Natural killer cell (primary cell): Measurements from ENCODE around the gene REX1BD. TPM values are rescaled to one million over a fixed set of nuclear protein-coding genes. Genes with fewer than 3 reads are reported as not detected.

Experiments used
- ATAC-seq, 3 donors: fragments of 150-1000 bp in 2 of 3; fragments of 200-7000 bp in 1 of 3; cut with Tn5 transposase; 1 replicate in 1 of 3; 2 replicates in 2 of 3; pipeline ENCODE4 v1.10.0; 2021; ENCODE audit warnings: mild to moderate bottlenecking in 2 of 3, moderate library complexity in 2 of 3
- DNase-seq, 2 donors: peaks; one replicate each; pipeline versions ENCODE4 v3.0.0 to v3.0.0-alpha.2; 2013 to 2021; ENCODE audit warnings: mixed read lengths in 1 of 2
- H3K27ac ChIP-seq: one replicate; pipeline ENCODE4 v1.5.1; 2013; ENCODE audit warnings: mild to moderate bottlenecking, low read length
- H3K27me3 ChIP-seq: one replicate; pipeline ENCODE4 v1.6.1; 2013; ENCODE audit warnings: low read length; ENCODE audit not compliant: control insufficient read depth, insufficient read depth
- H3K36me3 ChIP-seq: one replicate; pipeline ENCODE4 v1.6.1; 2013; ENCODE audit warnings: low read length; ENCODE audit not compliant: control insufficient read depth, insufficient read depth
- H3K4me1 ChIP-seq: one replicate; pipeline ENCODE4 v1.6.1; 2013; ENCODE audit warnings: low read length; ENCODE audit not compliant: control insufficient read depth, insufficient read depth
- H3K4me3 ChIP-seq: one replicate; pipeline ENCODE4 v1.5.1; 2013; ENCODE audit warnings: low read length
- H3K9me3 ChIP-seq: one replicate; pipeline ENCODE4 v1.6.1; 2013; ENCODE audit warnings: low read length; ENCODE audit not compliant: control insufficient read depth, insufficient read depth
- H3K27ac Mint-ChIP-seq, 2 donors: one replicate each; pipeline ENCODE4 v1.8.0; 2022; ENCODE audit warnings: mild to moderate bottlenecking in 2 of 2, mixed read lengths in 2 of 2, moderate library complexity in 1 of 2
- H3K27me3 Mint-ChIP-seq, 2 donors: one replicate each; pipeline ENCODE4 v1.8.0; 2022; ENCODE audit warnings: low read depth in 2 of 2, mixed read lengths in 2 of 2
- H3K36me3 Mint-ChIP-seq: one replicate; pipeline ENCODE4 v1.8.0; 2022; ENCODE audit warnings: mixed read lengths
- H3K4me1 Mint-ChIP-seq, 2 donors: one replicate each; pipeline ENCODE4 v1.8.0; 2022; ENCODE audit warnings: mixed read lengths in 2 of 2
- H3K4me3 Mint-ChIP-seq: one replicate; pipeline ENCODE4 v1.8.0; 2022; ENCODE audit warnings: mild to moderate bottlenecking, moderate library complexity, mixed read lengths
- H3K9me3 Mint-ChIP-seq, 2 donors: one replicate each; pipeline ENCODE4 v1.8.0; 2022; ENCODE audit warnings: mixed read lengths in 2 of 2
- WGBS: methylation state at CpG from one replicate; pipeline ENCODE4 v1.1.7; 2013; ENCODE audit warnings: missing lambda C conversion rate; ENCODE audit not compliant: insufficient coverage; 5-methylcytosine and 5-hydroxymethylcytosine counted together
- intact Hi-C: fragments of 100-400 bp; cut with micrococcal nuclease; formaldehyde crosslinking; loops from one replicate; pipeline ENCODE4 v1.14.2; 2022
- total RNA-seq, 4 donors: library from RNA; stranded (reverse); fragments of 120-200 nt in 1 of 4; gene quantifications; one replicate each; pipeline versions ENCODE4 v1.2.3 to v1.2.4, GENCODE V29; 2013 to 2022
- TF ChIP-seq, protein P1 (sequence below): fragments of 200-600 bp; IDR thresholded peaks from one replicate; pipeline ENCODE4 v1.8.0; 2022; ENCODE audit warnings: antibody characterized with exemption

REX1BD gene
- total RNA-seq, 3 donors from 2014 or later (not counting 1 experiment from before 2014, with no cell fraction given), result 80.6 to 86.9 (median 85.3) TPM

DNA sequence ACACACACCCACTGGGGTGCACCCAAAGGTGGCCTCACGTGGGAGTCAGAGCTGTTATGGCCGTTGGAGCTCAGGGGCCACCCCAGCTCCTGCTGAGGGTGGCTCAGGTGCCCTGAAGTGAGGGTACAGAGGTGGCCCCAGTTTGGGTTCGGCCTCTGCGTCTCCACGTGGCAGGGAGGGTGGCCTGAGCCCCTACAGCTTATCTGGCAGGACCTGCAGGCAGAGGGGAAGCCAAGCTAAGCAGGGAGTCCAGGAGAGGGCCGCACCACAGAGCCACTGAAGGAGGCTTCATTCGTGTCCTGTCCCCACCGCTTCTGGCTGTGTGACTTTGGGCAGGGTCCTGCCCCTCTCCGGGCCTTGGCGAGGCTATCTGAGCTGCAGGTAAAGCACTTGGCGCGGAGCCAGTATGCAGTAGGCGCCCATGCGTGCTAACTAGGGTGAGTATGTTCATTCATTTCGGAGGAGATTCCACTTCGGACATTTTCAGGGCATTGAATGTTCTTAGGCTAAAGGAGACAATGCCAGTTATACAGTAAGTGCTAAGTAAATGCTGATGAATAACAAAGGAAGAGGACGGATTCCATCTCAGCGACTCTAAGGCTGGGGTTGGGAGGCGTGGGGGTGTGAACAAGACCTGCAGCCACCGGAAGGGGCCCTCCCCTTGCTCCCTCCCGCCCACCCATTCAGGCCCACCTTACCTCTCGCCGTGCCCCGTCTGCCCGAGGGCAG is 4.9 kb downstream of the REX1BD start:
- intact Hi-C loops, result no loop called here
- Histone ChIP-seq H3K27ac (no peak overlapping the region), H3K4me3 (no peak overlapping the region), H3K27me3 (peaks cover 2% of the 10 kb centered on the region), H3K9me3 (no peaks in the 10 kb centered on the region), H3K36me3 (peaks cover 4% of the 10 kb centered on the region), H3K4me1 (peaks cover 45% of the 10 kb centered on the region)
- WGBS, result 65% methylated on average over 20 of the region's 25 CpGs
- TF ChIP-seq, protein P1, sequence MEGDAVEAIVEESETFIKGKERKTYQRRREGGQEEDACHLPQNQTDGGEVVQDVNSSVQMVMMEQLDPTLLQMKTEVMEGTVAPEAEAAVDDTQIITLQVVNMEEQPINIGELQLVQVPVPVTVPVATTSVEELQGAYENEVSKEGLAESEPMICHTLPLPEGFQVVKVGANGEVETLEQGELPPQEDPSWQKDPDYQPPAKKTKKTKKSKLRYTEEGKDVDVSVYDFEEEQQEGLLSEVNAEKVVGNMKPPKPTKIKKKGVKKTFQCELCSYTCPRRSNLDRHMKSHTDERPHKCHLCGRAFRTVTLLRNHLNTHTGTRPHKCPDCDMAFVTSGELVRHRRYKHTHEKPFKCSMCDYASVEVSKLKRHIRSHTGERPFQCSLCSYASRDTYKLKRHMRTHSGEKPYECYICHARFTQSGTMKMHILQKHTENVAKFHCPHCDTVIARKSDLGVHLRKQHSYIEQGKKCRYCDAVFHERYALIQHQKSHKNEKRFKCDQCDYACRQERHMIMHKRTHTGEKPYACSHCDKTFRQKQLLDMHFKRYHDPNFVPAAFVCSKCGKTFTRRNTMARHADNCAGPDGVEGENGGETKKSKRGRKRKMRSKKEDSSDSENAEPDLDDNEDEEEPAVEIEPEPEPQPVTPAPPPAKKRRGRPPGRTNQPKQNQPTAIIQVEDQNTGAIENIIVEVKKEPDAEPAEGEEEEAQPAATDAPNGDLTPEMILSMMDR, result no peak
- Mint-ChIP-seq H3K4me1 (peaks cover 5 to 40% of the 10 kb centered on the region in 2 donors), H3K27ac (peak overlapping the region; percentile 29 to 62), H3K4me3 (peak overlapping the region; percentile 74), H3K36me3 (no peaks in the 10 kb centered on the region), H3K27me3 (no peaks in the 10 kb centered on the region), H3K9me3 (no peaks in the 10 kb centered on the region)
- peak in 1 of 2 donors; percentile 40 for DNase-seq
- ATAC-seq, result no peak

DNA sequence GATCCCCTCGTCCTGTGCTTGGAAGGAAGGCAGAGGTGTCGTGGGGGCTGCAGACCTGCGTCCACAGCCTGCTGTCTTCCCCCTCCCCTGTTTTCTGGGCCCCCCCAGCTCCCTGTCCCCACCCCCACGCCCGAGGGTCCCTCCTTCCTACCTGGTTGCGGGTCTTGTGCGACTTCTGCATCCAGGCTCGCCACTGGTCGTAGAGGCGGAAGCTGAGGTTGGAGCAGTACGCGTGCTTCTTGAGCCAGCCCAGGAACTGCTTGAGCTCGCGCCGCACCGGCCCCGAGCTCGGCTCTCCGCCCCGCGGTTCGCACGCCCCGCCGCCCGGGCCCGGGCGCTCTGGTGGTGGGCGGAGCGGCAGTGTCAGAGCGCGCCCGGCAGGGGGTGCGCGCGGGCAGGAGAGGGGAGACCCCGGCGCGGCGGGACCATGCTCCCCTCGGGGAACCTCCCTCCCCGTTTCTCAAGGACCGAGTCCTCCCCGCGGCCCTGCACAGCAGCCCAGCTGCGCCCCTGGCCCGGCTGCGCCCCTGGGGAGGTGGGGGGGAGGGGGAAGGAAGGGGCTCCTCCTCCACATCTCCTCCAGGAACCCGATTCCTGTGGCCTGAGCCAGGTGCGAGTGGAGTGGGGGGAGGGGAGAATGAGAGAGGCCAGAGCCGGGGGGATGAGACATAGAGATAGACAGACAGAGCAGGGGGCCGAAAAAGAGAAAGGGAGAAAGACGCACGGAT is 5.7 kb downstream of the REX1BD start:
- H3K27me3 Mint-ChIP-seq, result no peaks in the 10 kb centered on the region
- Histone ChIP-seq H3K4me3 (peak overlapping the region; percentile 44), H3K27ac (peak overlapping the region; percentile 25), H3K36me3 (peaks cover 4% of the 10 kb centered on the region), H3K9me3 (no peaks in the 10 kb centered on the region), H3K27me3 (peaks cover 6% of the 10 kb centered on the region), H3K4me1 (peaks cover 42% of the 10 kb centered on the region)
- H3K27ac Mint-ChIP-seq, result peak overlapping the region in 1 of 2 donors; percentile 62
- WGBS, result under 1% methylated on average over 47 of the region's 54 CpGs
- peaks cover 5 to 37% of the 10 kb centered on the region in 2 donors for H3K4me1 Mint-ChIP-seq
- TF ChIP-seq, protein P1, result peak; percentile 85
- no peaks in the 10 kb centered on the region for H3K9me3 Mint-ChIP-seq
- no peaks in the 10 kb centered on the region for H3K36me3 Mint-ChIP-seq
- peak; percentile 76 to 88 for DNase-seq
- H3K4me3 Mint-ChIP-seq, result peak overlapping the region; percentile 88
- intact Hi-C loops, result no loop called here
- peak; percentile 82 to 88 (median 83) for ATAC-seq

DNA sequence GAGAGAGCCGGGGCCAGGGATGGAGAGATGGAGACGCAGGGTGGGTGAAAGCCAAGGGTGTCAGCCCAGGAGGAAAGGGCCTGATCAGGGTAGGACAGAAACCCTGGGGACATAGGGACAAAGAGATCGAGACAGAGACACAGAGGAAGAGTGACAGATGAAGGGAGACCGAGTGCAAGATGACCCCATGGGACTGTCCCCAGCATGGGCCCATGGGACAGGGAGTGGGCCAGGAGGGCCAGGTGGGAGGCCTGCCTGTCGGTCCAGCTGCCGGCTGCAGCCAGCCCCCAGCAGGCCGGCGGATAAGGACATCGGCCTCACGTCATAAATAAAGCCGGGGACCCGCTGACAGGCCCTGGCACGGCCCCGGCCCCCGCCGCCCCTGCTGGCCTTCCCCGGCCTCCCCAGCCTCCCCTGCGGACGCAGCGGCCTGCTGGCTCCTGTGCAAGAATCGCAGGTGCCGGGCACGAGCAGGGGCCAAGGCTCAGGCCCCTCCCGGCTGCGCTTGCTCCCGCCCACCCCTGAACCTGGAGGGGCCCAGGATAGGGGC is 6.3 kb downstream of the REX1BD start:
- WGBS, result 24% methylated on average over 26 of the region's 26 CpGs
- Histone ChIP-seq H3K9me3 (no peaks in the 10 kb centered on the region), H3K4me1 (peaks cover 36% of the 10 kb centered on the region), H3K27me3 (peaks cover 11% of the 10 kb centered on the region), H3K27ac (peak overlapping the region; percentile 25), H3K36me3 (peaks cover 4% of the 10 kb centered on the region), H3K4me3 (peak overlapping the region; percentile 44)
- Mint-ChIP-seq H3K4me1 (peaks cover 5 to 30% of the 10 kb centered on the region in 2 donors), H3K27me3 (no peaks in the 10 kb centered on the region), H3K9me3 (no peaks in the 10 kb centered on the region), H3K27ac (peak overlapping the region in 1 of 2 donors; percentile 62), H3K4me3 (peak overlapping the region; percentile 88), H3K36me3 (no peaks in the 10 kb centered on the region)
- intact Hi-C loops, result loop anchor here (1.0 kb wide), 1 partner anchor 252 kb away; no protein-coding TSS in a partner anchor
- ATAC-seq, result no peak
- TF ChIP-seq, protein P1, result no peak
- no peak for DNase-seq
